CD4-positive, CD25-positive, alpha-beta regulatory T cell (primary cell): ENCODE data around the gene ATP2A3. TPM values are rescaled to one million over a fixed set of nuclear protein-coding genes. Genes with fewer than 3 reads are reported as not detected.
A peak's percentile ranks its signal among the peaks of the same experiment; 100 is the strongest.
"Not testable (repeated sequence)": the region's sequence is repeated elsewhere in the genome, so short reads cannot be mapped to it uniquely, and the experiment has no call there.

Source experiments
- ATAC-seq, 2 donors: fragments of 150-1000 bp; cut with Tn5 transposase; one replicate each; pipeline ENCODE4 v1.10.0; 2021; ENCODE audit warnings: low read depth in 2 of 2, moderate number of reproducible peaks in 2 of 2, moderate library complexity in 1 of 2
- DNase-seq, 3 donors: peaks; one replicate each; pipeline versions ENCODE4 v3.0.0 to v3.0.0-alpha.2; 2012 to 2022; ENCODE audit warnings: mixed read lengths in 1 of 3
- H3K27ac ChIP-seq: one replicate; pipeline ENCODE4 v1.7.0; 2013; ENCODE audit warnings: mild to moderate bottlenecking, low read length; ENCODE audit not compliant: insufficient read depth, poor library complexity, severe bottlenecking
- H3K27me3 ChIP-seq: one replicate; pipeline ENCODE4 v1.7.0; 2013; ENCODE audit warnings: low read length; ENCODE audit not compliant: control insufficient read depth, insufficient read depth
- H3K36me3 ChIP-seq: one replicate; pipeline ENCODE4 v1.7.0; 2013; ENCODE audit warnings: mild to moderate bottlenecking, low read length, moderate library complexity; ENCODE audit not compliant: control insufficient read depth, insufficient read depth
- H3K4me1 ChIP-seq: 2 replicates; pipeline ENCODE4 v1.7.0; 2013; ENCODE audit warnings: mild to moderate bottlenecking, low read length; ENCODE audit not compliant: insufficient read depth, control insufficient read depth, poor library complexity, severe bottlenecking
- H3K4me3 ChIP-seq: one replicate; pipeline ENCODE4 v1.7.0; 2013; ENCODE audit warnings: low read depth, mild to moderate bottlenecking, low read length, moderate library complexity
- H3K9me3 ChIP-seq, 2 experiments: 1 replicate in 1 of 2; 2 replicates in 1 of 2; pipeline ENCODE4 v1.7.0; 2013; ENCODE audit warnings: low read length in 2 of 2, mild to moderate bottlenecking in 1 of 2, moderate library complexity in 1 of 2; ENCODE audit not compliant: control insufficient read depth in 2 of 2
- H3K27ac Mint-ChIP-seq, 3 donors: one replicate each; pipeline ENCODE4 v1.8.0; 2020 to 2022; ENCODE audit warnings: mild to moderate bottlenecking in 3 of 3, mixed read lengths in 3 of 3, moderate library complexity in 2 of 3
- H3K27me3 Mint-ChIP-seq: one replicate; pipeline ENCODE4 v1.8.0; 2022; ENCODE audit warnings: mild to moderate bottlenecking, mixed read lengths
- H3K36me3 Mint-ChIP-seq: one replicate; pipeline ENCODE4 v1.8.0; 2020; ENCODE audit warnings: mixed read lengths
- H3K4me1 Mint-ChIP-seq, 4 donors: one replicate each; pipeline ENCODE4 v1.8.0; 2020 to 2022; ENCODE audit warnings: mixed read lengths in 4 of 4, mild to moderate bottlenecking in 1 of 4
- H3K4me3 Mint-ChIP-seq, 4 donors: one replicate each; pipeline ENCODE4 v1.8.0; 2020 to 2022; ENCODE audit warnings: mild to moderate bottlenecking in 4 of 4, mixed read lengths in 4 of 4, moderate library complexity in 3 of 4
- H3K9me3 Mint-ChIP-seq, 7 donors: one replicate each; pipeline ENCODE4 v1.8.0; 2020 to 2022; ENCODE audit warnings: mixed read lengths in 7 of 7, mild to moderate bottlenecking in 3 of 7, moderate library complexity in 2 of 7
- polyA plus RNA-seq, 4 donors: library from polyadenylated mRNA; unstranded; fragments of 300-500 nt; fragmentation: Illumina TruSeq; gene quantifications; one replicate each; pipeline ENCODE4 v1.2.3, GENCODE V29; 2021
- total RNA-seq: library from RNA; stranded (reverse); gene quantifications from one replicate; pipeline ENCODE4 v1.2.3, GENCODE V29; 2022

ATP2A3 gene
- total and polyA plus RNA-seq, 5 donors from 2014 or later, result 33.5 to 306 (median 43.8) TPM

DNA sequence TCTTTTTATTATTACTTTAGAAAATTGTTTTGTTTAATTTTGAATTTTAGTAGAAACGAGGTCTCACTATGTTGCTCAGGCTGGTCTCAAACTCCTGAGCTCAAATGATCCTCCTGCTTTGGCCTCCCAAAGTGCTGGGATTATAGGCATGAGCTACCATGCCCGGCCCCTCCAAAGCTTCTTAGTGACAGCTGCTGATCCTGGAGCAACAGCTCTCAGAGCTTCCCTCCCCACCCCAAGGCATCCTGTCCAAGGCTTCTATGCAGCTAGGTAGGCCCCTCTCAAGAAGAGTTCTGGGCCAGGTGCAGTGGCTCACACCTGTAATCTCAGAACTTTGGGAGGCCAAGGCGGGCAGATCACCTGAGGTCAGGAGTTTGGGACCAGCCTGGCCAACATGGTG is 15.7 kb downstream of the ATP2A3 start:
- H3K9me3 ChIP-seq, H3K4me3 Mint-ChIP-seq, H3K27me3 ChIP-seq, H3K4me1 ChIP-seq, H3K4me1 Mint-ChIP-seq, H3K27ac ChIP-seq, DNase-seq, H3K27ac Mint-ChIP-seq, H3K27me3 Mint-ChIP-seq, ATAC-seq, H3K4me3 ChIP-seq, H3K9me3 Mint-ChIP-seq: not testable (repeated sequence)
- H3K36me3 Mint-ChIP-seq, result peaks cover 27% of the 10 kb centered on the region
- H3K36me3 ChIP-seq, result peaks cover 71% of the 10 kb centered on the region

- no peaks in the 10 kb centered on the region for H3K4me1 Mint-ChIP-seq
- no peaks in the 10 kb centered on the region for H3K27me3 Mint-ChIP-seq
- H3K36me3 Mint-ChIP-seq, result peaks cover 28% of the 10 kb centered on the region
- H3K9me3 Mint-ChIP-seq, result no peaks in the 10 kb centered on the region
- Histone ChIP-seq H3K4me1 (no peaks in the 10 kb centered on the region), H3K4me3 (no peak overlapping the region), H3K27me3 (no peaks in the 10 kb centered on the region), H3K36me3 (peaks cover 79% of the 10 kb centered on the region), H3K27ac (no peak overlapping the region), H3K9me3 (no peaks in the 10 kb centered on the region)
- ATAC-seq, result no peak
- no peak for DNase-seq
- H3K27ac Mint-ChIP-seq, result peak overlapping the region in 1 of 3 donors; percentile 26
- no peak overlapping the region for H3K4me3 Mint-ChIP-seq
Measured at GRCh38 chr17:3947318-3947810, 16.9 kb downstream of the ATP2A3 start.

GRCh38 chr17:3946711-3947235 is 17.5 kb downstream of the ATP2A3 start:
- no peaks in the 10 kb centered on the region for H3K27me3 Mint-ChIP-seq
- H3K9me3 Mint-ChIP-seq, result no peaks in the 10 kb centered on the region
- H3K4me3 Mint-ChIP-seq, result no peak overlapping the region
- no peaks in the 10 kb centered on the region for H3K4me1 Mint-ChIP-seq
- H3K4me3 ChIP-seq, result no peak overlapping the region
- peaks cover 84% of the 10 kb centered on the region for H3K36me3 ChIP-seq
- no peaks in the 10 kb centered on the region for H3K27me3 ChIP-seq
- ATAC-seq (no peak), DNase-seq (no peak)
- H3K9me3 ChIP-seq, result no peaks in the 10 kb centered on the region
- H3K36me3 Mint-ChIP-seq, result peaks cover 28% of the 10 kb centered on the region
- H3K4me1 ChIP-seq, result no peaks in the 10 kb centered on the region
- H3K27ac Mint-ChIP-seq, result peak overlapping the region in 1 of 3 donors; percentile 26
- no peak overlapping the region for H3K27ac ChIP-seq

- no peaks in the 10 kb centered on the region for H3K27me3 Mint-ChIP-seq
- no peaks in the 10 kb centered on the region for H3K4me1 Mint-ChIP-seq
- H3K9me3 ChIP-seq, result no peaks in the 10 kb centered on the region
- no peak overlapping the region for H3K27ac Mint-ChIP-seq
- peaks cover 33% of the 10 kb centered on the region for H3K36me3 Mint-ChIP-seq
- ATAC-seq, result peak; percentile 46 to 72
- no peak overlapping the region for H3K4me3 ChIP-seq
- H3K4me1 ChIP-seq, result no peaks in the 10 kb centered on the region
- H3K27ac ChIP-seq, result no peak overlapping the region
- H3K9me3 Mint-ChIP-seq, result no peaks in the 10 kb centered on the region
- DNase-seq, result peak in 1 of 3 donors; percentile 29
- peaks cover 88% of the 10 kb centered on the region for H3K36me3 ChIP-seq
- no peak overlapping the region for H3K4me3 Mint-ChIP-seq
- no peaks in the 10 kb centered on the region for H3K27me3 ChIP-seq
Measured at GRCh38 chr17:3944485-3945388, 19.5 kb downstream of the ATP2A3 start.

- no peaks in the 10 kb centered on the region for H3K9me3 ChIP-seq
- H3K36me3 ChIP-seq, result peaks cover 88% of the 10 kb centered on the region
- H3K27ac Mint-ChIP-seq, result peak overlapping the region in 1 of 3 donors; percentile 26
- no peak overlapping the region for H3K4me3 ChIP-seq
- no peak overlapping the region for H3K27ac ChIP-seq
- H3K27me3 Mint-ChIP-seq, result no peaks in the 10 kb centered on the region
- ATAC-seq, result no peak
- no peaks in the 10 kb centered on the region for H3K27me3 ChIP-seq
- no peaks in the 10 kb centered on the region for H3K4me1 ChIP-seq
- no peak overlapping the region for H3K4me3 Mint-ChIP-seq
- H3K36me3 Mint-ChIP-seq, result peaks cover 32% of the 10 kb centered on the region
- H3K4me1 Mint-ChIP-seq, result no peaks in the 10 kb centered on the region
- H3K9me3 Mint-ChIP-seq, result no peaks in the 10 kb centered on the region
- no peak for DNase-seq
Measured at GRCh38 chr17:3943240-3943891, 20.9 kb downstream of the ATP2A3 start.

- Mint-ChIP-seq H3K27ac (no peak overlapping the region), H3K4me1 (peaks cover 0 to 7% (median 2%) of the 10 kb centered on the region in 4 donors), H3K4me3 (no peak overlapping the region), H3K36me3 (peaks cover 48% of the 10 kb centered on the region), H3K9me3 (no peaks in the 10 kb centered on the region), H3K27me3 (no peaks in the 10 kb centered on the region)
- H3K4me1 ChIP-seq, result no peaks in the 10 kb centered on the region
- no peak overlapping the region for H3K27ac ChIP-seq
- H3K27me3 ChIP-seq, result no peaks in the 10 kb centered on the region
- no peak for ATAC-seq
- no peak for DNase-seq
- H3K4me3 ChIP-seq, result no peak overlapping the region
- H3K36me3 ChIP-seq, result peaks cover 88% of the 10 kb centered on the region
- no peaks in the 10 kb centered on the region for H3K9me3 ChIP-seq
Measured at GRCh38 chr17:3940965-3941698, 23.1 kb downstream of the ATP2A3 start.

DNA sequence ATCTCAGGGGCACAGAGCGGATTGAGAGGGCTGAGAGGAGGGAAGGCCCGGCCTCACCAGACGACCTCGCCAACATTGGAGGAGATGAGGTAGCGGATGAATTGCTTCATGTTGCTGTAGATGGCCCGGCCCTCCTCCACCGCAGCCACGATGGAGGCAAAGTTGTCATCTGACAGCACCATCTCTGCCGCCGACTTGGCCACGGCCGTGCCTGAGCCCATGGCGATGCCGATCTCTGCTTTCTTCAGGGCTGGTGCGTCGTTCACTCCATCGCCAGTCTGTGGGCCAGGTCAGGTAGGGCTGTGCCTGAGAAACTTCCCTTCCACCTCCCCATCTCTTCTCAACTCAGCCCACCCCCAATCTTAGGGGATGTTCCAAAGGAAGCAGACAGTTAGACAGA is 26.9 kb downstream of the ATP2A3 start:
- peaks cover 80% of the 10 kb centered on the region for H3K36me3 ChIP-seq

More for the DNA sequence above, 26.9 kb downstream of the ATP2A3 start:
- no peak overlapping the region for H3K4me3 ChIP-seq
- Mint-ChIP-seq H3K4me1 (peaks cover 0 to 7% (median 2%) of the 10 kb centered on the region in 4 donors), H3K27ac (peak overlapping the region in 1 of 3 donors; percentile 60), H3K4me3 (no peak overlapping the region), H3K27me3 (no peaks in the 10 kb centered on the region), H3K36me3 (peaks cover 43% of the 10 kb centered on the region), H3K9me3 (peaks cover 0 to 1% (median 0%) of the 10 kb centered on the region in 7 donors)
- no peak for DNase-seq
- no peaks in the 10 kb centered on the region for H3K9me3 ChIP-seq
- no peak for ATAC-seq
- H3K4me1 ChIP-seq, result no peaks in the 10 kb centered on the region
- H3K27ac ChIP-seq, result no peak overlapping the region
- no peaks in the 10 kb centered on the region for H3K27me3 ChIP-seq
